HG03064 (cell line): Measurements from ENCODE around the gene C1orf94.

Experiments used
- ATAC-seq: cut with Tn5 transposase; IDR thresholded peaks from one replicate; pipeline ENCODE4 v1.9.1; 2021; ENCODE audit warnings: low read depth; ENCODE audit not compliant: unreplicated experiment

C1orf94 gene

DNA sequence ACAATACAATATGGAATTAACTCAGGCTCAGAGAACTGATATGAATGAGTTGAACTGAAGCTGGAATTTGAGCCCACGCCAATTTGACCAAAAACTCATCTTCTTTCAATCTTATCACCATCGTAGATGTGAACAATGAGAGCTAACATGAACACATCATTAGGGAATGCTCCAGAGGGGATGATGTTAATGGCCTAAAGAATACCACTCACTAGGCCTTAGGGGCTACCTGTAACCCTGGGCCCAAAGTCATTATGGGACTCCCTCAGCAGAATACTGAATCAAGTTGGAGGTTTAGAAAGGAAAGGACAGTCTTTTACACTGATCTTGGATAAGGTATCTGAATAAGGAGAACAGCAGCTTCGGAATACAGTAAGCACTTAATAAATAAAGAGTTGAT is 73.6 kb downstream of the C1orf94 start:
- no peak for ATAC-seq

GRCh38 chr1:34262023-34262853 is 85.5 kb downstream of the C1orf94 start:
- ATAC-seq: no peak

DNA sequence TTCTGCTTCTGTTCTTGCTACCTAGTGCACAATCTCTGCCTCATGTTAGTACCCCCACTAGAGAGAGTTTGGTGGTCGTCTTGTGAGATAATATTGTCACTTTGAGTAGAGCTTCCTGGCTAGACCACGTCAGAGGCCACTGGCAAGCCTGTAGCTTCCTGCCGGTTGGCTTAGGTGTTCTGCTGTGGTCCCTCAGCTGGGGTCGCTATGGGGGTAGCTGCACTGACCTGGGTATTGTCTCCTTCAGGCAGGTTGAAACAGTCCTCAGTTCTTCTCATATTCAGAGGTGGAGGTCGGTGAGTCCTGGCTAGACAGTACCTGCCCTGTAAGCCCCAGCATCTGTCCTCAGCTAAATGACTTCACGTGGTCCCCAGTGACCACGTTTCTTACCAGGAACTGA is 86.2 kb downstream of the C1orf94 start:
- ATAC-seq: no peak

GRCh38 chr1:34263406-34263805 is 86.7 kb downstream of the C1orf94 start:
- ATAC-seq: no peak

DNA sequence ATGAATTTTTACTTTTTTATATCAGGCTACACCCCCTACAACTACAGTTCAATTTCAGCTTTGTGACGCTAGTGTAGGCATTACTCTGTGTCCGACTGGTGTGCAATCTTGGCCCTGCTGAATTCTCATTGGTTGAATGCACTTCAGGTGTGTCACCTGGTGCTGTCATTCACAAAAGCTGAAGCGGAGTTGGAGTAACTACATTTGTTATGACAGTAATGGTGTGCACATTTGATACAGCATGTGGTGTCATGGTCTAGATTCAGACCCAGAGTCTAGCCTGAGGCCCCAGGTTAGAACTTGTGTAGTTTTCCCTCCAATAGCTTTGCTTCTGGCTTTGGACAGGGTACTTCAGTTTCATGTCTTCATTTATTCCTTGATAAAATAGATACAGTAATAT is 88.7 kb downstream of the C1orf94 start:
- ATAC-seq: no peak

DNA sequence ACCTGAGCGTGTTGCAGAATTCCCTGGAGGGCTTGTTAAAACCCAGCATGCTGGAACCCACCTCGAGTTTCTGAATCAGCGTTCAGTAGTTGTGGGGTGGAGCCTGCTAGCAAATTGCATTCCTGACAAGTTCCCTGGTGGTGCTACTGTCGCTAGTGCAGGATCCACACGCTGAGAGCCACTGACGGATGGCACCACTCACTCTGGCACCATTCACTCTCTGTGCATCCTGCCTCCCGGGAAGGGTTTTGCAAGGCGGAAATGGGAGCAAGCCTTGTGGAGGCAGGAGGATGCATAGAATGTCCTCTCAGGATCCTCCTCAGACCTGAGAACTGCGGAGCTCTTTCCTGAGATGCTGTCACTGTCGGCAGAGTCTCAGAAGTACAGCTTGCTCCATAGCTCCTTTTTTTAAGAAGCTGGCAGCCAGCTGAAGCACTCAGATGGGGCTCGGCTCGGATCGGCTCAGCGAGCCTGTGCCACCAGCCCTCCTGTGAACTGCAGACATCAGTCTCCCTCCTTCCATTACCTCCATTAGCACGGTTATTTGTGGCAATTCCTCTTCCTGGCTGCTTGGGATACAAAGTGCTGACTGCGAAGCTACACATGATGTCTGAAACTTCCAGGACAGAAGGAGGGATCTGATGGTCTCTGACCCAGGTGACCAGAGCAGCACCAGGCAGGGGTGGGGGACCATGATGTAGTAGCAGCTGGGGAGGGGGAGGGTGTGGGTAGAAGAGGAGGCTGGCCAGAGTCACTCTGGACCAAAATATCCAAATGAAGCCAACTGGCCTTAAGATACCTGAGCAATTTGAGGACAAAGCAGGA is 89.6 kb downstream of the C1orf94 start:
- no peak for ATAC-seq

- ATAC-seq: no peak
Measured at GRCh38 chr1:34267326-34267725, 90.6 kb downstream of the C1orf94 start.

GRCh38 chr1:34268311-34268954 is 91.7 kb downstream of the C1orf94 start:
- no peak for ATAC-seq
